CD14-positive monocyte (primary cell): ENCODE measurements around the gene RSRP1. TPM values are rescaled to one million over a fixed set of nuclear protein-coding genes. Genes with fewer than 3 reads are reported as not detected.

ENCODE experiments used
- DNase-seq, 3 donors: peaks; one replicate each; pipeline ENCODE4 v3.0.0-alpha.2; 2011 to 2022
- H2AFZ ChIP-seq: 2 replicates; pipeline ENCODE4 v1.6.0; 2012; ENCODE audit warnings: mild to moderate bottlenecking, low read depth, low read length, inconsistent platforms; ENCODE audit not compliant: insufficient read depth, poor library complexity, severe bottlenecking
- H3K27ac ChIP-seq, 2 donors: 1 replicate in 1 of 2; 2 replicates in 1 of 2; pipeline ENCODE4 v1.5.1; 2012 to 2013; ENCODE audit warnings: low read length in 2 of 2, control low read depth in 1 of 2, inconsistent platforms in 1 of 2, low read depth in 1 of 2, mild to moderate bottlenecking in 1 of 2
- H3K27me3 ChIP-seq, 2 donors: one replicate each; pipeline versions ENCODE4 v1.6.0 to v1.6.1; 2011 to 2013; ENCODE audit warnings: low read length in 2 of 2; ENCODE audit not compliant: control insufficient read depth in 2 of 2, insufficient read depth in 2 of 2
- H3K36me3 ChIP-seq, 2 donors: replicated peaks in 1 of 2; 1 replicate in 1 of 2; 2 replicates in 1 of 2; pipeline versions ENCODE4 v1.5.1 to v1.6.1; 2012 to 2013; ENCODE audit warnings: low read length in 2 of 2, control low read depth in 1 of 2, inconsistent platforms in 1 of 2, mild to moderate bottlenecking in 1 of 2; ENCODE audit not compliant: insufficient read depth in 2 of 2, control insufficient read depth in 1 of 2
- H3K4me1 ChIP-seq, 2 donors: 1 replicate in 1 of 2; 2 replicates in 1 of 2; pipeline versions ENCODE4 v1.5.1 to v1.6.1; 2012 to 2013; ENCODE audit warnings: low read length in 2 of 2, control low read depth in 1 of 2, inconsistent platforms in 1 of 2, mild to moderate bottlenecking in 1 of 2, moderate library complexity in 1 of 2; ENCODE audit not compliant: insufficient read depth in 2 of 2, control insufficient read depth in 1 of 2
- H3K4me2 ChIP-seq: replicated peaks from 2 replicates; pipeline ENCODE3; 2012; ENCODE audit warnings: low read length, moderate library complexity, mild to moderate bottlenecking; ENCODE audit not compliant: poor library complexity, severe bottlenecking; ENCODE audit errors: extremely low read depth
- H3K4me3 ChIP-seq, 3 experiments: fragments of 200-600 bp in 1 of 3; sonication (generic) in 1 of 3; replicated peaks in 1 of 3; 1 replicate in 2 of 3; 2 replicates in 1 of 3; pipeline ENCODE4 v1.5.1; 2011 to 2013; ENCODE audit warnings: low read length in 3 of 3, mild to moderate bottlenecking in 3 of 3, control low read depth in 2 of 3, low read depth in 2 of 3, inconsistent platforms in 1 of 3, moderate library complexity in 1 of 3
- H3K79me2 ChIP-seq: 2 replicates; pipeline ENCODE4 v1.6.0; 2012; ENCODE audit warnings: mild to moderate bottlenecking, control low read depth, inconsistent platforms, low read length, moderate library complexity; ENCODE audit not compliant: insufficient read depth
- H3K9ac ChIP-seq: 2 replicates; pipeline ENCODE4 v1.6.0; 2017; ENCODE audit warnings: low read length, mild to moderate bottlenecking; ENCODE audit not compliant: insufficient read depth, poor library complexity, severe bottlenecking
- H3K9me3 ChIP-seq, 2 donors: replicated peaks in 1 of 2; 1 replicate in 1 of 2; 2 replicates in 1 of 2; pipeline versions ENCODE4 v1.5.1 to v1.6.1; 2012 to 2013; ENCODE audit warnings: low read length in 2 of 2, control low read depth in 1 of 2; ENCODE audit not compliant: control insufficient read depth in 1 of 2, insufficient read depth in 1 of 2
- H4K20me1 ChIP-seq: 2 replicates; pipeline ENCODE4 v1.6.0; 2012; ENCODE audit warnings: mild to moderate bottlenecking, low read length, control low read depth, moderate library complexity; ENCODE audit not compliant: insufficient read depth
- H3K27ac Mint-ChIP-seq, 7 donors: one replicate each; pipeline ENCODE4 v1.8.0; 2020; ENCODE audit warnings: mild to moderate bottlenecking in 7 of 7, mixed read lengths in 7 of 7, moderate library complexity in 6 of 7, inconsistent platforms in 2 of 7
- H3K27me3 Mint-ChIP-seq, 3 donors: one replicate each; pipeline ENCODE4 v1.8.0; 2021 to 2022; ENCODE audit warnings: low read depth in 3 of 3, mild to moderate bottlenecking in 3 of 3, mixed read lengths in 3 of 3, moderate library complexity in 3 of 3, inconsistent platforms in 1 of 3
- H3K36me3 Mint-ChIP-seq, 2 donors: one replicate each; pipeline ENCODE4 v1.8.0; 2020; ENCODE audit warnings: mixed read lengths in 2 of 2, inconsistent platforms in 1 of 2, mild to moderate bottlenecking in 1 of 2
- H3K4me1 Mint-ChIP-seq: one replicate; pipeline ENCODE4 v1.8.0; 2020; ENCODE audit warnings: mild to moderate bottlenecking, mixed read lengths
- H3K4me3 Mint-ChIP-seq, 2 donors: one replicate each; pipeline ENCODE4 v1.8.0; 2020; ENCODE audit warnings: mild to moderate bottlenecking in 2 of 2, mixed read lengths in 2 of 2, moderate library complexity in 1 of 2
- H3K9me3 Mint-ChIP-seq, 7 donors: one replicate each; pipeline ENCODE4 v1.8.0; 2020 to 2022; ENCODE audit warnings: mixed read lengths in 7 of 7, mild to moderate bottlenecking in 6 of 7, moderate library complexity in 6 of 7, inconsistent platforms in 2 of 7
- WGBS: methylation state at CpG from one replicate; pipeline ENCODE4 v1.1.5; 2013; ENCODE audit warnings: missing lambda C conversion rate; ENCODE audit not compliant: insufficient coverage; 5-methylcytosine and 5-hydroxymethylcytosine counted together
- intact Hi-C, 2 donors: fragments of 100-400 bp; cut with micrococcal nuclease; formaldehyde crosslinking; loops; one replicate each; pipeline versions ENCODE4 v1.15.0 to v1.15.1; 2023
- polyA plus RNA-seq, 3 donors: library from polyadenylated mRNA; depleted of rRNA in 1 of 3; unstranded in 2 of 3; stranded (reverse) in 1 of 3; fragments of 300-500 nt in 2 of 3; fragments of >200 nt in 1 of 3; fragmentation: Illumina TruSeq in 2 of 3; gene quantifications; 1 replicate in 2 of 3; 2 replicates in 1 of 3; pipeline ENCODE4 v1.2.3, GENCODE V29; 2012 to 2021
- TF ChIP-seq, protein P1 (sequence below): fragments of 200-600 bp; IDR thresholded peaks from one replicate; pipeline ENCODE4 v1.8.0; 2022; ENCODE audit warnings: antibody characterized with exemption, mild to moderate bottlenecking

The RSRP1 gene
- polyA plus RNA-seq, 3 donors: 23.6 to 272 (median 30.2) TPM

DNA sequence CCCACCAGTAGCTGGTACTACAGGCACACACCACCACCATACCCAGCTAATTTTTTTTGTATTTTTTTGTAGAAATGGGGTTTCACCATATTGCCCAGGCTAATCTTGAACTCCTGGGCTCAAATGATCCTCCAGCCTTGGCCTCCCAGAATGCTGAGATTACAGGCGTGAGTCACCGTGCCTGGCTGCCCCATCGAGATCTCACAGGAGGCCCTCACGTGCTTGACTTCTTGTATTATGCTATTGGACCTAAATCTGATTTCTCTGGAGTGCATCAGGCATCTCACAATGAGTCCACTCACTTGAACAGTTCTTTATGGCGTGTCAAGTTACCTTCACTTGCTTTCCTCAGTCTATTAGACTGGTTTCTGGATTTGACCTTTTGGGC lies 9.3 kb upstream of the RSRP1 start:
- Mint-ChIP-seq H3K4me1 (peaks cover 16% of the 10 kb centered on the region), H3K9me3 (no peaks in the 10 kb centered on the region), H3K27ac (no peak overlapping the region), H3K27me3 (peaks cover 0 to 4% (median 0%) of the 10 kb centered on the region in 3 donors), H3K4me3 (no peak overlapping the region), H3K36me3 (peaks cover 4 to 5% of the 10 kb centered on the region in 2 donors)
- H3K9me3 ChIP-seq: no peaks in the 10 kb centered on the region
- 100% methylated on average over 5 of the region's 5 CpGs for WGBS
- H3K4me3 ChIP-seq: no peak overlapping the region
- no peaks in the 10 kb centered on the region for H3K27me3 ChIP-seq
- peaks cover 0 to 5% of the 10 kb centered on the region in 2 donors for H3K36me3 ChIP-seq
- H2AFZ ChIP-seq: no peak overlapping the region
- peaks cover 82% of the 10 kb centered on the region for H4K20me1 ChIP-seq
- H3K79me2 ChIP-seq: peaks cover 3% of the 10 kb centered on the region
- no peak overlapping the region for H3K4me2 ChIP-seq
- peak in 1 of 3 donors; percentile 1 for DNase-seq
- H3K4me1 ChIP-seq: peaks cover 10 to 18% of the 10 kb centered on the region in 2 donors
- H3K9ac ChIP-seq: no peak overlapping the region
- H3K27ac ChIP-seq: no peak overlapping the region
- TF ChIP-seq, protein P1, sequence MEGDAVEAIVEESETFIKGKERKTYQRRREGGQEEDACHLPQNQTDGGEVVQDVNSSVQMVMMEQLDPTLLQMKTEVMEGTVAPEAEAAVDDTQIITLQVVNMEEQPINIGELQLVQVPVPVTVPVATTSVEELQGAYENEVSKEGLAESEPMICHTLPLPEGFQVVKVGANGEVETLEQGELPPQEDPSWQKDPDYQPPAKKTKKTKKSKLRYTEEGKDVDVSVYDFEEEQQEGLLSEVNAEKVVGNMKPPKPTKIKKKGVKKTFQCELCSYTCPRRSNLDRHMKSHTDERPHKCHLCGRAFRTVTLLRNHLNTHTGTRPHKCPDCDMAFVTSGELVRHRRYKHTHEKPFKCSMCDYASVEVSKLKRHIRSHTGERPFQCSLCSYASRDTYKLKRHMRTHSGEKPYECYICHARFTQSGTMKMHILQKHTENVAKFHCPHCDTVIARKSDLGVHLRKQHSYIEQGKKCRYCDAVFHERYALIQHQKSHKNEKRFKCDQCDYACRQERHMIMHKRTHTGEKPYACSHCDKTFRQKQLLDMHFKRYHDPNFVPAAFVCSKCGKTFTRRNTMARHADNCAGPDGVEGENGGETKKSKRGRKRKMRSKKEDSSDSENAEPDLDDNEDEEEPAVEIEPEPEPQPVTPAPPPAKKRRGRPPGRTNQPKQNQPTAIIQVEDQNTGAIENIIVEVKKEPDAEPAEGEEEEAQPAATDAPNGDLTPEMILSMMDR: no peak
- intact Hi-C loops: no loop called here

DNA sequence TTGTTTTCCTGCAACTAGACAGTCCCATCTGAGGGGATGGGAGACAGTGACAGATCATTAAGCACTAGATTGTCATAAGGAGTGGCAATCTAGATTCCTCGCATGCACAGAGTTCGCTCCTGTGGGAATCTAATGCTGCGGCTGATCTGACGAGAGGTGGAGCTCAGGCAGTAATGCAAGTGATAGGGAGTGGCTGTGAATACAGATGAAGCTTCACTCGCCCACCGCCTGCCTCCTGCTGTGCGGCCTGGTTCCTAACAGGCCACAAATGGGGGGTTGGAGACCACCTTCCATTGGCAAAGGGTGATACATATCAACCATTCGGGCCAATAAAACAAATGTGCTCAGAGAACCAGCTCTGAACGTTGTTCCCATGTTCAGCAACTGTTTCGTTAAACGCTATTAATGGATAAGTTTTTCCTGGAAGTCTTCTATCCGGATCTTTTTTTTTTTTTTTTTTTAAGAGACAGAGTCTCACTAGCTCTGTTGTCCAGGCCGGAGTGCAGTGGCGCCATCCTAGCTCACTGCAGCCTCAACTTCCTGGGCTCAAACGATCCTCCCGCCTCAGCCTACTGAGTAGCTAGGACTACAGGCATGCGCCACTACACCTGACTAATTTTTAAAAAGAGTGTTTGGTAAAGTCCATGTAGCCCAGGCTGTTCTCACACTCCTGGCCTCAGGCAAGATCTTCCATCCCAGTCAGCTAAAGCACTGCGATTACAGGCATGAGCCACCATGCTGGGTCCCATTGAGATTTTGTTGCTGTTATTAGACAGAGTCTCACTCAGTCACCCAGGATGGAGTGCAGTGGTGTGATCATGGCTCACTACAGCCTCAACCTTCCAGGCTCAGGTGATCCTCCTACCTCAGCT lies 8.7 kb upstream of the RSRP1 start:
- Mint-ChIP-seq H3K4me1 (peaks cover 15% of the 10 kb centered on the region), H3K27me3 (peaks cover 0 to 4% (median 0%) of the 10 kb centered on the region in 3 donors), H3K4me3 (no peak overlapping the region), H3K9me3 (no peaks in the 10 kb centered on the region), H3K27ac (no peak overlapping the region), H3K36me3 (peaks cover 4 to 5% of the 10 kb centered on the region in 2 donors)
- H3K4me3 ChIP-seq: no peak overlapping the region
- H4K20me1 ChIP-seq: peaks cover 79% of the 10 kb centered on the region
- 100% methylated on average over 8 of the region's 18 CpGs for WGBS
- H3K4me1 ChIP-seq: peaks cover 10 to 15% of the 10 kb centered on the region in 2 donors
- DNase-seq: peak in 1 of 3 donors; percentile 1
- intact Hi-C loops: no loop called here
- H3K27me3 ChIP-seq: no peaks in the 10 kb centered on the region
- H2AFZ ChIP-seq: no peak overlapping the region
- TF ChIP-seq, protein P1: no peak
- H3K4me2 ChIP-seq: no peak overlapping the region
- H3K36me3 ChIP-seq: peaks cover 0 to 5% of the 10 kb centered on the region in 2 donors
- H3K9ac ChIP-seq: no peak overlapping the region
- H3K79me2 ChIP-seq: peaks cover 3% of the 10 kb centered on the region
- no peaks in the 10 kb centered on the region for H3K9me3 ChIP-seq
- H3K27ac ChIP-seq: no peak overlapping the region
